NCI-H146 treated with DMSO at 0.1 percent for 48 hours (cell line): Measurements from ENCODE around the gene TBX15.

Experiments used
- DNase-seq: peaks from one replicate; lab custom pipeline; 2025; ENCODE audit not compliant: unreplicated experiment; lab: John Stamatoyannopoulos, UW

TBX15 gene

DNA sequence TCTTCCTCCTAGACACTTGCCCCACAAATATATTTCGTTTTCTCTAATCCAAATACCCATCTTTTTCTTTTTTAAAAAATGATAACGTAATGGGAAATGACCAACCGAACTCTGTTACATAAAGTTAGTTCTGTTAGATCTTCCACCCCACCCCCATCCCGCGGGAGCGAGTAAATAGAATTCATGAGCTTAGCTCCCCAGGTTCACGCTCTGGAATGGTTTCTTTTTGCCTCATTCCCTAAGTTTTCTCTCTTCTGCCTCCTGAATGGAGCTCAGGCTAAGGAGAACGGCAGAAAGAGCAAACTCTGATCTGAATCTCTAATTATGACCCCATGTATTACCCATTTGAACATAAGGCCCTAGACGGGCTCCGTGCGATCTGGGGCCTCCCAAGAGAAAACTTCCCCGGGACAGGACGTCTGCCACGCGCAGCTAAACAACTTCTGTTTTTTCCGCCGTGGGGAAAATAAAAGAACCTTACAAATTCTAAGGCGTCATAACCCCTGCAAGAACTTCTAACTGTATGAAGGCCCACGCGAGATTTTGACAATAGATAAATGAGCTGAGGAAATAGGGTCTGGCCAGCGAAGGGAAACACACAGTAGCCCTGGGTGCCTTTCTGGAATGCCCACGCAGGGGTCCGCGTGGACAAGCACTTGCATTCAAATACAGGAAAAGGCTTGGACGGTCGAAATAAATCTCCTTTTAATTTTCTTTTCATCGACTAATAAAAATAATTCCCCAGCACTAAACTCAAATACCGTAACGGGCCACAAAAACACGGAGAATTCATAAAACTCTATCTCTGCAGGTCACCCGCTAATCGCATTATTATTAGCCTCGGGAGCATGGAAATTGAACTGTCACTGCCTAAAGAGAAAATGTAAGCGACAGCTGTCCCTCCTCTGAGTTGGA lies 2.2 kb downstream of the TBX15 start:
- DNase-seq: no peak

DNA sequence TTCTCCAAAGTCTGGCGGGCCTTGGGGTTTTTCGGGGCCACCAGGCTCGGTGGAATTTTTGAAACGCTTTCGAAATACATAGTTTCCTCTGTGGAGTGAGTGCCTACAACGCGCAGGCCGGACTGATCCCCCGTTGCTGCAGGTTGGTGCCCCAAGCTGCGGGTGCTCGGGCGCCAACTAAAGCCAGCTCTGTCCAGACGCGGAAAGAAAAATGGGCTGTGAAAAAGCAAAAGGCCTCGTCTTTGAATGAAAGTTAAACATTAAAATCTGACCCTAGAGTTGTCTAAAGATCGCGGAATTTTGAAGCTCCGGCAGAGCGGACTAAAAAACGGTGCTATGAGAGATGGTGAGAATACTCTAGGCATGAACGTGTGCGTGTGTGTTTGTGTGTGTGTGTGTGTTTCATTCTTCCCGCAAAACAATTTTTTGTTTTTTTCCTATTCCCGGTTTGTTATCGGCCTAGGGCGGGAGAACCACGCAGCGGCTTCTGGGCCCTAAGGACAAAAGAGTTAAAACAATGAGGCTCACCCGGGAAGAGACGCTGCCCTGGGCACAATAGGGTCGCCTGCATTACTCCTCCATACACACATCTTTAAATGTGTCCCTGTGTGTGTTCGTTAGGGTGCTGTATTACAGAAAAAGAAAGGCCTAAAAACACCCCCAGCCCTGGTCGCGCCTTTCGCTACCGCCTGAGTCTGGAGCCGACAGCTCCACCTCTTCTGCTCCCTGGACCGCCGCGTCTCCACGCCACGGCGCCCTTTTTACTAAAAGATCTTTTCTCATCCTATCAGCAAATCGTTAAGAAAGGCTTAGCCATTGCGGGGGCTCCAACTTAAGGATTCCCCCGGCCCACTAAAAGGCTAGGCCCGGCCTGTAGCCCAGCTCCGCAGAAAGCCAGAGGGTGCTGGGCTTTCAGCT lies 3.2 kb downstream of the TBX15 start:
- DNase-seq: no peak

DNA sequence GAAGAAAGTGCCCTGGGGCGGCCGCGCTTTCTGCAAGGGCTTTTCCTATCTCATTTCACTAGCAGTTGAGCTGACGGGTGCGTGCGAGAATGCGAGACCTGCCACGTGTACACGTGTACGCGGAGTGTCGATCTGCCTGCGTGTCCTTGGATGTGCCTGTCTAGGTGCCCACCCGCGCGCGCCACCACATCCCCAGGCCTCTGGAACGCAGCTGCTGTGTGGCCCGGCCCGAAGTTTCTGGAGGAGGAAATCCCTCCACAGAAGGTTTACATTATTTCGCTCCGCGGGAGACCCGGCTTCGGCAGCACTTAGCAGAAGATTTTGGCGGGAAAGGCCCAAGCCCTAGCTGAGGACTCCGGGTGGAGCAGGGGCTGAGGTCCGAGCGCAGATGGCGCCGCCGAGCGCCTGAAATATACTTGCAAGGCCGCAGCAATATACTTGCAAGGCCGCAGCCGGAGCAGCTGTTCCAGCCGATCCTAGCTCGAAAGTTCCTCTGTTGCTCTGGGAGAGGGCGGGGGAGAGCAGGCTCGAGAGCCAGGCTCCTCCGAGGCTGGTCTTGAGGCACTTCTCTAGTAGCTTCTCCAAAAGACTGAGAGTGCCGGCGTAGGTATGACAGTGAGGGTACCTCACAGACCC lies 3.9 kb downstream of the TBX15 start:
- no peak for DNase-seq

DNA sequence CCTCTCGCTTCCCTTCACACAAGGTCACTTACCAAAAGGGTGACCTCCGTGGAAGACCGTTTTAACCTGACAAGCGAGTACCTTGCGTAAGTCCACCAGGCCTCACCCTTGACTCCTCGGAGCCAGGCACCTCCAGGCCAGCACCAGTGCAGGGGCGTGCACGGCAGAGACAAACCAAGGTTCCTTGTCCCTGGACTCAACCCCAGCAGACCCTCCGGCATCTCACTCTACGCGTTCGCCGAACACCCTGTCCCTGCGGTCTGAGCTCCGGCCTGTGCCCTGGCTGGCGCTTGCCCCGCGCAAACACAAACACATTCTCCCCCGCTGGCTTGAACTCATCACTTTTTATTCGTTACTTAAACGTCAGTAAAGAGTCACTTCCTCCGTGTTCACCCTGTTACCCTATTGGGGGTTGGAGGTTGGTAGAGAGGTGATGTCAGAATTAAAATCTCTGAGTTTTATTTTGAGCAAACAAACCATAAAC lies 4.5 kb downstream of the TBX15 start:
- DNase-seq: no peak

DNA sequence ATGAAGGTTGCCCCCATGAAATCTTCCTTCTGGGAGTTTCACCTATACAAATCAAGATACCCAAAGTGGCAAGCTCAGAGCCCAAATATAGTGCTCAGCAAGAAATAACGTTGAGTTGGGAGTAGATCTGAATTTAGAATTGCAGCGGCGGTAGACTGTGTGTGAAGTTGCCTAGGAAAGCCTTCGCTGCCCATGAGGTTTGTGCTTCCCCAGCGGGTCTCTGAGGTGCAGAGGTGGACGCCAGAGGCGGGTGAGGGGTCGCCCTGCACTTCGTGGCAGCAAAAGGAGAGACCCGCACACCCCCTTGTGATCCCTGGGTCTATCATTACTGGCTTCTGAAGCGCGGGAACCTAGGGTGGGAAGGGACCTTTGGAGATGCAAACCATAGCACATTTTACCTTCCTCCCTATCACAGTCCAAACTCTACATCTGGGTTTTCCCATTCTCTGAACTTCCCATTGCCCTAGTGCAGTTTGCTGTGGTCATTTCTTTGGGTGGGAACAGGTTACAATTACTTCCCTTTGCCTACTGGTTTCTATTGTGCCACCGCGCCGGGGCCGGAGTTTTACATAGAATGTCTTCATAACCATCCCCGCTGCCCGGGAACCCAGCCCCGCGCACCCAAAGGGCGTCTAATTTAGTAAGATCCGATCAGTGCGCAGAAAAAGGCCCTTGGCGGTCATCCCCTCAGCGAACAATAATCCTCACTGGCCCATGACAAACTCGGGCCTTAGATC lies 5.2 kb downstream of the TBX15 start:
- DNase-seq: no peak

DNA sequence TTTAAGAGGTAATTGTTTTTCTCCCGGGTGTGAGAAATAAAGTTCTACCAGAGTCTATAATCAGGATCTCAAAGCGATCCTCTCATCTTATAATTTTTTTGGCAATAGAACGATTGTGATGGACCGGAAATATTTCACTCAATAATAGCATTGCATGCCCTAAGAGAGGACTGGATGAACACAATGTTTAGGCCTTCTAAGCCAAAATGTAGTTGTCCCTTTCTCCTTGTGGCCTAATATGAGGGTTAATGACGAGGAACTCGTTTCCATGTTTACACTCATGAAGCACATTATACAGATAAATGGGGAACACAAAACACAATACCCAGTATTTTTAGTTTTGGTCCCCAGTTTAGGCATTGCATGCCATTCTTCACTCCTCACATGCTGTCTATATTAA lies 5.9 kb downstream of the TBX15 start:
- no peak for DNase-seq

DNA sequence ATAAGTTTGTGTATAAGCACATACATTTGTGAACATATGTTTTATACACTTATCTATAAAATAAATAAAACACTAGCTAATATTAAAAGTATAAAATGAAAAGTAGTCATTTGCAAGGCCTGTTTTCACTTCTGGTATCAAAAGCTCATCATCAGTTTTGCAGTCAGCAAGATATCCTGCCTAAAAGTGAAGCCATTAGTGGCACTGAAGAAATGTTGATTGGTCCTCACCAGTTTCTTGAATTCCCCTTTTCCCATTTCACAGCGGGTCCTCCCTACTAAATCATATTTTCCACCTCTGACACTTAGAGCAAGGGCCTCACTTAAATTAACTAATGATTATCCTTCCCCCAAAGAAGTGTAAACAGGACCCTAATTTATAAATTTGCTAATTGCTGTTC lies 6.7 kb downstream of the TBX15 start:
- no peak for DNase-seq

DNA sequence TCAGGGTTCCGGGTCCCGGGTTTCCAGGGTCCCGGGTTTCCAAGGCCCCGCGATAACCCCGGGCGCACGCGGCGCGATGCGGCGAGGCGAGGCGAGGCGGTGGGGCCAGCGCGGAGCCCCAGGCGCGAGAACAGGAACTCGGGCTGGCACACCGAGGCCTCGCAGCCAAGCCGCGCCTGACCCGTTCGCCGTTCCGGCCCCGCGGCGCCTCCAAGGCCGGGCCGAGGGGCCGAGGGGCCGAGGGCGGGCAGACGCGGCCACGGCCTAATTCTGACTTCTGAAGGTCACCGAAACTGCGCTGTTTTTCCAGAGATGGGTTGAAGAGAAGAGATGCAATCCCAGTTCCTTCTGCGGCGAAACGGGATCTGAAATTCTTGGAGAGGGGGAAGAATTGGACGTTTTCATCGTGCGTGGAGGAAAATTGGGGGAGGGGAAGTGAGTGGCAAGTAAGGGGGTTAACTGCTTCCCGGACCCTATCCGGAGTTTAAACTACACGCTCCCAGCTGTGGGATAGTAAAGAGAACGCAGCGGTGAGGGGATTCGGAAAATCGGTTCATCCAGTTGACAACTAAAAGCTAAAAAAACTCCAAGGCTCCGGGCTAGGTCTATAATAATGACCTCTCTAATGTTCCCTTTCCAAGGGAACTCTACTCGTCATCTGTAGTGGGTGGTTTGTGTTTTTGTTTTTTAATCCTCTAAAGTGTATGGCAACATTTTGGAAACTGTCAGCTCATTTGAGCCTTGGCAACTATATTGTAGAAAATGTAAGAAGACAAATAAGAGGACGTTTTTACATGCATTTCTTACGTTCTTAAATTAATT lies 8.2 kb downstream of the TBX15 start:
- DNase-seq: no peak

DNA sequence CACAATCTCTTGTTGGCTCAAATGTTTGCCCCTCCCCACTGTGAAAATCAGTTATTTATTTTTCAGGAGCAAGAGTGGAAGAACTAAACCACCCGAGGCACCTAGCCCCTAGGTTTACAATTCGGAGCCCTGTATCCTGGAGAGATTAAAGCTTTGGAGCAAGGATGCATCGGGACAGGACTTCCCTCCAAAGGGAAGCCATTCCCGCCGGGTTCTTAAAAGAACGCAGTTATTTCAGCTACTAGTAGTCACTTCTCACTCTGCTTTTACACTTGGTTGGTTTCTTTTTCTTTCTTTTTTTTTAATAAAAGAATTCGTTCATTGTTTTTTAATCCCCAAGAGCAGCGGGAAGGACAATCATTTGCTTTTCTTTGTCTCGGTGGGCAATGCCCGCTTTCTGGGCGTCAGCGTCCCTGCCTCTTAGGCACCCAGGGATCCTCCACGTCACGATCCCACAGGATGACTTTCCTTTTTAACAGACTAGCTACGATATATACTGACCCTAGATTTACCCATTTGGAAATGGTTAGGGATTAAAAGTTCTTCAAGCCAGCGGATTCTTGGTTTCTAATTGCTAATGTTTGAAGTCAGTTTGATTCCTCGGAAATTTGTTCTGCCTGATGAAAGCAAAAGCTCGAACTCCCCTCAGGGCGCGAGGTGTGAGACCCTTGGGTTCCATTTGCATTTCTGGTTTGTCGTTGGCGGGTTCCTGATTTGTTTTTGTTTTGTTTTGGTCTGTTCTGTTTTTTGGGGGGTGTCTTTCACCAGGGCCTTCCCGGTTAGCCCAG lies 9.0 kb downstream of the TBX15 start:
- no peak for DNase-seq

DNA sequence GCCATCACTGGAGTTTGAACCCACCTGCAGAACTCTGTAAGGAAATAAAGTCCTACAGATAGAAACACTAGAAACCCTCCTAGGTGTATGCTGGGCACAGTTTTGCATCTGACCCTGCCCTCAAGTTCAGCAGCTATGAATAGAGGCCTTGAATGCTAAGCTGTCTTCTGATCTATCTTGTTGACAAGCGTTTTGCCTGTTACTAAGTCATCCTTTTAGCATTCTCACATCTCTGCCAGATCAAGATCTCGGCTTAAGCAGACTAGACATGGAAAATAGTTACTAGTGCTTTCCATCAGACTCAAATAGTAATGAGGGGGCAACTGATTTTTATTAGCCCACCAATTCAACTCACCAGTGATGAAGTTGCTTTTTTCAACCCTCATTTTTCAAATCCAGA lies 10.5 kb downstream of the TBX15 start:
- DNase-seq: no peak

DNA sequence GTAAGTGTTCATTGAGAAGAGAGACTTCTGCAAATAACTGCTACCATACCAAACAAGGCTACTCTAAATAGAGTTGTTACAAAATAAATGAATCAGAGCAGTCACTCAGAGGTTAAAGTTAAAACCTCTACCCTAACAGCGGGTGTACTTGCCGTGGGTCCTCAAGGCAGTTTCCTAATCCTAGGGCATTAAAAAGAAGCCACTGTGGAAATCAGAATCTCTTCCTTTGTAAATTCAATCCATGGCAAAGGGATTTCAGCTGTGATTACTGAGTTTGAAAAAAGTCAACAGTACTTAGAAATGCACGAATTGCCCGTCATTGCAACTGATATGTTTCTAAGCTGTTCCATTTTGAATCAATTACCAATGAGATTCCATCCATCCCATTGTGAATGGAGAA lies 13.5 kb downstream of the TBX15 start:
- DNase-seq: no peak

DNA sequence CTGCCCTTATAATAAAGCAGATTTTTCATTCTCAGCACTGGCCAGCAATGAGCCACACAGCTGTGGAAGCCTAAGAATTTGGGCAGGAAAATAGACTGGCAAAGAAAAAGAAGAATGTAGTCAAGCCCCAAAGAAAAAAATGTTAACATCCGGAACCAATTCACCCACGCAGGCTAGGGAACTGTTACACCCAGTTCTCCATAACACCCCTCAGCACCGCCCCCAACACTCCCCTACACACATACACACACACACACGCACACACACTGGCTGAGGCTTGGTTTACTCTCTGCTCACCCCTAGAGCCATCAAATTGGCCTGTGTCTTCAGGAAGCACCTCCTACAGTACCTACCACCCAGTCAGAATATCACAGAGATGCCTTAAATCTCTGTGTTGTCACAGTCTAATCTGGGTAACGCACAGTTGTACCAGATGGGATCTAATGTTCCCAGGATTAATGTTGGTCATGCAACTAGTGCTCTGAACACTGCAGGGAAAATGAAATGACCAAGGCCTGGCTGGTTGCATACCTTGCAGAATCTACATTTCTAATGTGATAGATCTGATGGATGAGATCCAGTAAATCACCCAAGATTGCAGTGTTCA lies 14.5 kb downstream of the TBX15 start:
- DNase-seq: no peak

DNA sequence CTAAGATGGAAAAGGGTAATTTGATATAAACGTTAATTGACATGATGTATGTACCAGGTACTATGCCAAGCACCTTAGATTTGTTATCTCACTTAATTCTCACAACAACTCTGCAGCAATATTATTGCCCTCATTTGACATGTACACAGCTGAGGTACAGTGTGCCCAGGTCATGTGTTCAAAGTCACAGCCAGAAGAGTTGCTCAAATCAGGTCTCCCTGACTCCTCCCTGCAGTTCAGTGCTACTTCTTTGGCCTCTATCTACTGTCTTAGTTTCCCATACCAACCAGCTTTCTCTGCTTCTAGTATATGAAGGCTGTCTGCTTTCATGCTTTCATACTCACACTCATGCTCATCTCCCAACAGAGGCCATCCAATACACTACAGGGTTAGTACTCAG lies 15.1 kb downstream of the TBX15 start:
- DNase-seq: no peak

DNA sequence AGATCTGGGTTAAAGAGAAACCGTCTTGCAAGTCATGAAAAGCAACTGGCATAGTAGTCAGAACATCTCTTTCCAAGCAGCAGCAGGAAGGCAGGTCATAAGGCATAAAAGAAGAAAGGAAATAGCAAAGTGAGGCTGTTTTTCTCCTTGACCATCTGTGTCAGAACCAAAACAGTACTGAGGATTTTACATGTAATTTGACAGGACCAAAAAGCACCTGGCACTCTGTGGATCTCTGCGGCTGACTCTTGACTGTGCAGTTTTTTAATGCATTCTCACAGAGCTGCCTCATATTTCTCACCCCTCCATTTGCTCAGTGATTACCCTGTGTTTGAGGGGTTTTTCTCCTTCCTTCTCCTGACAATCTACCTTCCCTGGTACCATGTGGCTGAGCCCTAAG lies 17.7 kb downstream of the TBX15 start:
- DNase-seq: no peak

DNA sequence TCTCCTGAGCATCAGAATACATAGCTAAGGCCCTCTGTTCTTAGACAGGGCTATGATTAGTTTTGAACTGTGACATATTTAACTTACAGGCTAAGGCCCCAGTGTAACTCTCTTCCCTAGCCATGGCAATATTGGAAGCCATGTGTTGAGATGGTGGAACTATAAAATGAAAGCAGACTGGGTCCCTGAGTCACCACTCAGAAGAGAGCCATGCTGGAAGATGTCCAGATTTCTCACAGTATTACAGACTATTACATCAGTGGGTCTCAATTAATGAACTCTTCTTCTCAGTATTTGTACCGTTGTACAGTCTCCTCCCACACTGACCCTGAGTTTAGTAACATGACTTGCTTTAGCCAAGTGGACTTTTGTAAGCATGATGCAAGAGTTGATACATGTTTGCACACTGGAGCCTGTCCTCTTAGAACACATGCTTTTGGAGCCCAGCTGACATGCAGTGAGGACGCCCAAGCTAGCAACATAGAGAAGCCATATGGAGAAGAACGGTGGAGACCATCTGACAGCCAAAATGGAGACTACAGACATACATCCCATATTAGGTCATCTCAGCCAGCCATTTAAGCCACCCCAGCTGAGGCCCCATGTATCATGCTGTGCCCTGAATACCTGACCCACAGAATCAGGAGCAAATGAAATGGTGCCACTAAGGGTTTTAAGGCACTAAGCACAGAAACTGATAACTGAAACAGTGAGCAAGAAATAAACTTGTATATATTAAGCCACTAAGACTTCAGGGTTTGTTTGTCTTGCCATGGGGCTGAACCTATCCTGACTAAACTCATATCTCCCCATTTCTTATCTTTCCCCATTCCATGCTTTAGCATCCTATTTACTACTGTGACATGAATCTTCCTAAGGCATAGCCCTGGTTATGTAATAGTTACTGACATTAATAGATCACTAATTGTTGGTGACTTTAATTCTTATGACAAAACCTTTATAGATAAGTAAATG lies 24.4 kb downstream of the TBX15 start:
- no peak for DNase-seq

DNA sequence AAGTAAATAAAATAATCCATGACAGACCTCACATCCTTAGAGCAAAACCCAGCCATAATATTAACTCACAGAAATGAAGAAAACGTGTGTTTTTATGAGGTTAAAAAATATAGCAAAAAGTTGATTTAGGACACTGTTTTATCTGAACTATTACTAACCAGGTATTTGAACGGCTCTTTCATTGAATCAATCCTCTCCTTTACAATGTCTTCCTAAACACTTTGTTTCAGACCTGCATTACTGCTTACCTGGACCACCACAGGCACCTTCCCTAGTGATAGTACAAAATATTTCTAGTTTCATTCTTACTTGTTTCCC lies 25.0 kb downstream of the TBX15 start:
- DNase-seq: no peak

DNA sequence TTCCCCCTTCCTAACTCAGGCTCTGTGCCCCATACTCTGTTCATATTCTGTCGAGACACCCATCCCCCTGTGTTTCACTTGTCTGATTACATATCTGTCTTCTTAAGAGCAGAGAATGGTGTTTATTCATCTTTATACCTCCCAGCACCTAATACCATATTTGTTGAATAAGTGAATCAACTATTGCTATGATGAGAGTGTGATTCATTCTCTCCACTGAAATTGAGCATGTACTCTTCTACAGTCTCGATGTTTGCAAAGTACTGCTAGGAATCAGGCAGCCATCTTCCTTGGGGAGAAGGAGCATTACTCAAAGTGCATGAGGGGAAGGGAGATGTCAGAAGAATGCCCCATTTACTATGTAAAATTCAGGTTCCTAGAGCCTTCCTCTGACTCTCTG lies 27.0 kb downstream of the TBX15 start:
- DNase-seq: no peak
